GM03348 (cell line): ENCODE measurements around the gene PRSS57.
"Not testable (repeated sequence)": the region's sequence is repeated elsewhere in the genome, so short reads cannot be mapped to it uniquely, and the experiment has no call there.

Experiments used
- DNase-seq: peaks from one replicate; pipeline ENCODE4 v3.0.0; 2012; ENCODE audit warnings: low spot score

The PRSS57 gene

GRCh38 chr19:674282-675151 lies 20.7 kb downstream of the PRSS57 start:
- DNase-seq: no peak

GRCh38 chr19:670609-671075 lies 24.6 kb downstream of the PRSS57 start:
- no peak for DNase-seq

- not testable (repeated sequence) for DNase-seq
Measured at GRCh38 chr19:668675-669434, 26.4 kb downstream of the PRSS57 start.

- not testable (repeated sequence) for DNase-seq
Measured at GRCh38 chr19:666985-667573, 28.2 kb downstream of the PRSS57 start.

- peak; percentile 89 for DNase-seq
Measured at GRCh38 chr19:664913-665443, 30.3 kb downstream of the PRSS57 start.

GRCh38 chr19:663682-664117 lies 31.6 kb downstream of the PRSS57 start:
- no peak for DNase-seq

DNA sequence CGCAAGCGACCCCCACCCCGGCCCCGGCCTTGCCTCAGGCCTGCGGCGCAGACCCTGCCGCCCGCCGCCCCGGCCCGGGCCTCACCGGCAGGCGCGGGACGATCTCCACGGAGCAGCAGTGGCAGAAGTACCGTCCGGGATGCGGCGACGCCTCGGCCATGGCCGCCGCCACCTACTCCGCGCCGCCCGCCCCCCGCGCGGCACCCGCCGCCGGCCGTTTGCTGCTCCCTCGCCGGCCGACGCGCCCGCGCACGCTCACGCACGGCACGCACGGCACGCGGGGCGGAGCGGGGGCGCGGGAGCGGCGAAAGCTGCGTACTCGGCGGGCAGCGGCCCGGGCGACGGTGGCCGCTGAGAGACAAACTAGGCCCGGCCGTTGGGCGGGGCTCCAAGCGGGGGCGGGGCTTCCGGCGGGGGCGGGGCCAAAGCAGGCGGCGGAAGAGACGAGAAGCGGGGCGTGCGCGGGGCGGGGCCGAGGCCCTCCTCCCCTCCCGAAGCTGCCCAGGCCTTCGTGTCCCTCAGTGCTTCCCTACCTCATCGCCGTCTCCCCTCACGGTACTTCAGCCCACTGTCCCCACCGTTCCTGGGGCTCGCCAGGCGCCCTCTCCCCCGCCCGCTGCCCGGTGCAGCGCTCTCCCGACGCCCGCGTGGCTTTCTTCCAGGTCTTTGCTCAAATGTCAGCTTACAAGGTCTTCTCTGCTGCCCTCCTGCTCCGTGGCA lies 32.1 kb downstream of the PRSS57 start, which contains the start of gene RNF126:
TSS of gene RNF126 (minus strand) at position 253 of the 720 bp plus-strand sequence. CDS start at position 160, 93 bp downstream.
- DNase-seq: peak; percentile 96

DNA sequence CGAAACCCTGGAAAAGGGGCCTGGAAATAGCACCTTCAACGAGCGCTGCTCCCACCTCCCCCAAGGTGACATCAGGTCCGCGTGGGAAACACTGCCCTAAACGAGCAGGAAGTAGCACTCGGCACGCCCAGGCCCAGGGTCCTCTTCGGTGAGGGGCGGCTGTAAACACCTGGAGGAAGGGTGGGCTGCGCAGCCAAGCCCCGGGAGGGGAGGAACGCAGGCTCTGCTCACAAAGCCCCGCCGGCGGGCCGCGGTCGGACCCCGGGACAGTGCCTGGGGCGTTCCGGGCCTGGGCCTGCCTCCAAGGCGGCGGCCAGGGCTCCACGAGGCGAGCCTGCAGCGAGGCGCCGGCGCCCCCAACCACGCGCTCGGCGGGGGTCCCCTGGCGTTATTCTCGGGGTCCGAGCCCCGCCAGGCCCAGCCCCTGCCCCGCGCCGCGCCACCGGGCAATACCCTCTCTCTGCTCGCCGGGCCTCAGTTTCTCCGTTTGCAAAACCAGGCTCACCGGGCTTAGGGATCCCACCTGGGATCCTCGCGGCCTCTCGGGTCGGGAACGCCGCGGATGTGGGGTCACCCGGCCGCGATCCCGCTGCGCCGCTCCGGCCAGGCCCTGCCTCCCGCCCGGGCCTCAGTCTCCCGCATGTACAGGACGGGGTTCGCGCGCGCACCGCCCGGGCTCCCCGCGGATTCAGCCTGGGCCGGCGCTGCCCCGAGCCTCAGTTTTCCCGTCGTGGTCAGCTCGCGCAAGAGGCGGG lies 32.9 kb downstream of the PRSS57 start:
- DNase-seq: peak; percentile 44

GRCh38 chr19:661427-662196 lies 33.6 kb downstream of the PRSS57 start:
- peak; percentile 40 for DNase-seq

DNA sequence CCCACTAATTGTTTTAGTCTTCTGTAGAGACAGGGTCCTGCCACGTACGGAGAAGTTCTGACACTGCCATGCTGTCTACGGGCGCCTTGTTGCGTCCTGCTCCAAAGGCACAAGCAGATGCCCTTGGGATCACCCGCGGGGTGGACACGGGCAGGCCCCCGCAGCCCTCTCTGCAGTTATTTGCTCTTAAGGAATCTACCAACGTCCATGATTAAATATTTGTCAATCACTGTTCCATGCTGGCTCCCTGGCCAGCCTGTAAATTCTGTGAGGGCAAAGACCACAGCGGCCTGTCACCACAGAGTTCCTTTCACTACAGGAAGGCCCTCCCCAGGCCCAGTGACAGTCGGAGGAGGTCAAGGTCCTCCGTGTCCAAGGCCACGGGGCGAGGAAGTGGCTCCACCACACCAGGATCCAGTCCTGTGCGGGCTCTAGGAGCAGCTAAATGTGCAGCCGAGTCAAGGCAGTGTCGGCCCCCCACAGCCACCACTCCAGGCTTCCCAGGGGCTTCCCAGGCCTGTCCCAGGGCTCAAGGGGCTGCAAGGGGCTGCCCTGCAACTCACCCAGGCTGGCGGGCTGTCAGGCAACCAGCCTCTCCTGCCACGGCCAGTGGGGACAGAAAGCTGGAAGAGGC lies 34.3 kb downstream of the PRSS57 start:
- DNase-seq: no peak

- peak; percentile 93 for DNase-seq
Measured at GRCh38 chr19:658916-659839, 36.1 kb downstream of the PRSS57 start.

DNA sequence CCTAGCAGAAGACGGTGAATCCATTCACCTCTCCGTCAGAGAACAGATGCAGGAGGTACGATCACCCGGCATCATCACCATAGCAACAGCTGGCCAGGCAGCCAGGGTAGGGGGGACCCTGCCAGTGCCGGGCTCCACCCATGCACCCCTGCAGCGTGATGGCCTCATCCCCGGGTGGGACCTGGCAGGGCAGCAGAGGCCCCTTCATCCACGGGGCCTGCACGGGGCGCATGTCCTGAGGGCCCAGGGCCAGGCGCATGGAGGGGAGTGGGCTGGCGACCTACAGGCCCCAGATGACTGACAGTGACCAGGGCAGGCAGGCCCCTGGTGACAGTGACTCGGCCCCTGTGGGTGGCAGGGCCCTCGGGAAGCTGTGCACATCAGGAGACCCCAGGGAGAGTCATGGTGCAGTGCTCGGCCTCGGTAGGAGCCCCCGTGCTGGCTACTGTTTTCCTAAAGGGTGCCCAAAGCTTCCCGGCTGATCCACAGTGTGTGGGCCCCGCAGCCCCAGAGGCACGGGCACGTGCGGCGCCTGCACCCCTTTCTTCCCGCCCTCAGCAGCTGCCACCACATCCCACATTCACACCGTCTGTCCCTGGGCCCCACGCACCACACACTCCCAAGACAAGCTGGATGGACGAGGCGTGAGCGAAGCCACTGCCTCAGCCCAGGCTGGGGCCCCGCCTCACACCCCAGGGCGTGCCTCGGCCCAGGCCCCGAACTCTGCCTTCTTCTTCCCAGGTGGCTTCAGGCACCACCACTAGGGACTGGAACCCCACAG lies 37.0 kb downstream of the PRSS57 start:
- no peak for DNase-seq

DNA sequence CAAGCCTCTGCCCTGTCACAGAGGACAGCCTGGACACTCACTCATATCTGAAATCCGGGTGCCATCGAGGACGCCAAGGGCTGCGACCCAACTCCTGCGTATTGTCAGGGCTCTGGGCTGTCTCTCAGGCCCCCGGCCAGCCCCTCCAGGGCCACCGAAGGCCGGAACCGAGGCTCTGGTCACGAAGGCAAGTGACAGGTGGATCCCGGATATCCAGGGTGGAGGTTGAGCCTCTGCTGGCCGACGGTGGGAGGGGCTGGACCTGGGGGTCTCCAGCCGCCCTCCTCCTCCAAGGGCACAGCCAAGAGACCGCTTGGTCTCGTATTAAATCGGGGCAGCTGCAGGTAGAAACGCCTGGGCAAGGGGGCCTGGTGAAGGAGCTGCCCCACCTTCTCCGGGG lies 37.6 kb downstream of the PRSS57 start:
- no peak for DNase-seq

DNA sequence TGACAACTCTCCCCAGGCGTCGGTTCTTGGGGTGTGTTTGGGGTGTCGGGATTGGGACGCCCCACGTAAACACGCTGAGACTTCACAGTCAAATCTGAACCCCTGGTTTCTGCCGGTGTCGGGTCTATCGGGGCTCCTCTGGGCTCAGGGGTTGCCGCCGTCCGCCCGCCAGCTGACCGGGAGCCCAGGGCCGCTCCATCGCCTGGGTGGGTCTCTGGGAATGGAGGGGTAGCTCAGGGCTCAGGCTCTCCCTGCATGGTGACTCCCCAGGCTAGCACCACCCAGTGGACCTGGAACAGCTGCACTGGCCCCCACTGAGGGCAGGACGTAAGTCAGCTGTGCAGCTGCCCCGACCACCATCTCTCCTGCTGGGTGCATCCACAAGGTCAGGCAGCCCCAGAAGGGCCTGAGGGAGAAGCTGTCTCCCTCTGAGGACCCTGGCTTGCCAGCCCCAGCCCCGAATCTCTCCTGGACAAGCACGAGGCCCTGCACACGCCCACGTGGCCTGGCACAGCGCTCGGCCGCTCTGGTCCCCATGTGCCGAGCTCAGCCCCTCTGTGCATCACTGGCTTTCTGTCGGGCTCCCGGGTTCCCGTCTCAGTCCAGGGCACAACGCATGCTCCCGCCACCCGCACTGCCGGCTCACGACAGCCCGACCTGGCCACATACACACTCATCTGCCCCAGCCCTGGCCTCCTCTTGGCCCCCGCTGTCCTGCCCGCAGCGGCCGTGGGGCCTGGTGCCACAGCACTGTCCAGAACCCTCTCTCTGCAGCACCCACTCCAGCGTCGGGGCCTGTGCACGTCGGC lies 38.3 kb downstream of the PRSS57 start:
- DNase-seq: no peak

DNA sequence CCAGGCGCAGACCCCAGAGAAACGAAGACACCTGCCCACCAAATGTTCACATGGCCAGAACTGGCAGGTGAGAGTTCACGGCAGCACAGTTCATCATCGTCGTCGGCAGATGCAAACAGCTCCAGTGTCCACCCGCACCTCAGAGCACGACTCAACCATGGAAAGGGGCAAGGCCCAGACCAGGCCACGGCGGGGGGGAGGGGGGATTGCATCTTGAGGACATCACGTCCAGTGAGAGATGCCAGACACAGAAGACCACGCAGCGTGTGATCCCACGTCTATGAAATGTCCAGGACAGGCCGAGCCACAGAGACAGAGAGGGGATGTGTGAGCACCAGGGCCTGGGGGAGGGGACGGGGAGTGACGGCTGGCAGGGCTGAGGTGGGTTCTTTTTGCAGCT lies 39.6 kb downstream of the PRSS57 start:
- DNase-seq: no peak

DNA sequence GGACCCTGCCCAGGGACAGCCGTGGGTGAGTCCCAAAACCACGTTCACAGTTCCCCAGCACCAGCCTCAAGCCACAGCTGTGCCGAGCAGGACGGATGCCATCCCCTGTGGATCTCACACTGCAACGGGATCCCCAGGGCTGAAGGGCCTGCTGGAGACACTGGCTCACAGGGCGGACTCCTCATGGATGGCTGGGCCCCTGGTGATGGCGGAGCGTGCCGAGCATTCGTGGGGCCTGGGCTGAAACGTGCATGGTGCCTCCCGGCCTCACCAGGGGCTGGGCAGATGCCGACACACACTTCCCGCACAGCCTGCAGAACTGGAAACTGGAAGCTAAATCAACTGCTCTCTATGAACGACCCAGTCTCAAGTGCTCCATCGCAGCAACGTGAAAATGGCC lies 41.8 kb downstream of the PRSS57 start:
- no peak for DNase-seq
